ENCODE measurements around the gene TKFC.
A peak's percentile ranks its signal among the peaks of the same experiment; 100 is the strongest.

Gene TKFC

GRCh38 chr11:61358566-61358965, 25.5 kb downstream of the TKFC start:
- FAIRE-seq (no peak), DNase-seq (ENCODE audit: insufficient read length, low spot score) (no peak)
- no peak for TF ChIP-seq POLR2A (IDR thresholded peaks at IDR 0.05; ENCODE audit: low read depth, low read length)

GRCh38 chr11:61359516-61359915, 26.5 kb downstream of the TKFC start:
- no peak for TF ChIP-seq POLR2A (IDR thresholded peaks at IDR 0.05; ENCODE audit: low read depth, low read length)
- no peak for DNase-seq (ENCODE audit: insufficient read length, low spot score)

GRCh38 chr11:61361237-61361740, 28.3 kb downstream of the TKFC start:
- no peak for FAIRE-seq
- no peak for TF ChIP-seq POLR2A (IDR thresholded peaks at IDR 0.05; ENCODE audit: low read depth, low read length)
- no peak for DNase-seq (ENCODE audit: insufficient read length, low spot score)

More at GRCh38 chr11:61359516-61359915, 26.5 kb downstream of the TKFC start:
- no peak for FAIRE-seq

GRCh38 chr11:61361741-61362541, 28.9 kb downstream of the TKFC start, which contains the start of the genes CYB561A3 and TMEM138:
Gene CYB561A3, minus strand, starts transcription at chr11:61361882. Its CDS starts 5,169 bp downstream, at chr11:61356713.
Gene TMEM138, plus strand, starts transcription at chr11:61362374. Its CDS starts 2,017 bp downstream, at chr11:61364391.
- DNase-seq (ENCODE audit: insufficient read length, low spot score): peak; percentile 86
- TF ChIP-seq POLR2A (IDR thresholded peaks at IDR 0.05; ENCODE audit: low read depth, low read length): peak; percentile 97
- no peak for FAIRE-seq

GRCh38 chr11:61362542-61362875, 29.5 kb downstream of the TKFC start:
- DNase-seq (ENCODE audit: insufficient read length, low spot score) (no peak), FAIRE-seq (no peak)

GRCh38 chr11:61364012-61364675, 31.1 kb downstream of the TKFC start:
- FAIRE-seq (no peak), DNase-seq (ENCODE audit: insufficient read length, low spot score) (no peak)
- no peak for TF ChIP-seq POLR2A (IDR thresholded peaks at IDR 0.05; ENCODE audit: low read depth, low read length)

More at GRCh38 chr11:61362542-61362875, 29.5 kb downstream of the TKFC start:
- TF ChIP-seq POLR2A (IDR thresholded peaks at IDR 0.05; ENCODE audit: low read depth, low read length): no peak

- no peak for TF ChIP-seq POLR2A (IDR thresholded peaks at IDR 0.05; ENCODE audit: low read depth, low read length)
- FAIRE-seq: no peak
- DNase-seq (ENCODE audit: insufficient read length, low spot score): no peak
Measured at GRCh38 chr11:61367406-61367805, 34.4 kb downstream of the TKFC start.

GRCh38 chr11:61368646-61369045, 35.6 kb downstream of the TKFC start:
- DNase-seq (ENCODE audit: insufficient read length, low spot score) (no peak), FAIRE-seq (no peak)
- no peak for TF ChIP-seq POLR2A (IDR thresholded peaks at IDR 0.05; ENCODE audit: low read depth, low read length)

GRCh38 chr11:61369372-61370348, 36.6 kb downstream of the TKFC start:
- no peak for DNase-seq (ENCODE audit: insufficient read length, low spot score)
- TF ChIP-seq POLR2A (IDR thresholded peaks at IDR 0.05; ENCODE audit: low read depth, low read length): no peak
- no peak for FAIRE-seq

- DNase-seq (ENCODE audit: insufficient read length, low spot score): no peak
- no peak for FAIRE-seq
- TF ChIP-seq POLR2A (IDR thresholded peaks at IDR 0.05; ENCODE audit: low read depth, low read length): no peak
Measured at GRCh38 chr11:61370349-61371005, 37.4 kb downstream of the TKFC start.

- DNase-seq (ENCODE audit: insufficient read length, low spot score) (no peak), FAIRE-seq (no peak)
- no peak for TF ChIP-seq POLR2A (IDR thresholded peaks at IDR 0.05; ENCODE audit: low read depth, low read length)
Measured at GRCh38 chr11:61372659-61373420, 39.8 kb downstream of the TKFC start.

- FAIRE-seq (no peak), DNase-seq (ENCODE audit: insufficient read length, low spot score) (no peak)
- TF ChIP-seq POLR2A (IDR thresholded peaks at IDR 0.05; ENCODE audit: low read depth, low read length): no peak
Measured at GRCh38 chr11:61375761-61376108, 42.7 kb downstream of the TKFC start.
